ENCODE measurements around the gene PRR15L.
"Not testable (repeated sequence)": the region's sequence is repeated elsewhere in the genome, so short reads cannot be mapped to it uniquely, and the experiment has no call there.

Gene PRR15L

GRCh38 chr17:47956791-47957590 lies 692 bp downstream of the PRR15L start:
- DNase-seq = no peak

- DNase-seq = no peak
Measured at GRCh38 chr17:47955497-47956461, 1.9 kb downstream of the PRR15L start.

GRCh38 chr17:47953909-47954308 lies 3.8 kb downstream of the PRR15L start:
- DNase-seq = no peak

GRCh38 chr17:47952171-47953021 lies 5.3 kb downstream of the PRR15L start:
- no peak for DNase-seq

- DNase-seq = no peak
Measured at GRCh38 chr17:47950448-47950847, 7.2 kb downstream of the PRR15L start.

- no peak for DNase-seq
Measured at GRCh38 chr17:47949946-47950345, 7.7 kb downstream of the PRR15L start.

GRCh38 chr17:47949197-47949759 lies 8.4 kb downstream of the PRR15L start:
- peak; percentile 20 to 76 for DNase-seq

- no peak for DNase-seq
Measured at GRCh38 chr17:47948706-47949196, 8.9 kb downstream of the PRR15L start.

- peak in 1 of 2 experiments; percentile 69 for DNase-seq
Measured at GRCh38 chr17:47946929-47947397, 10.7 kb downstream of the PRR15L start.

- no peak for DNase-seq
Measured at GRCh38 chr17:47946516-47946915, 11.2 kb downstream of the PRR15L start.

- no peak for DNase-seq
Measured at GRCh38 chr17:47945529-47946508, 11.9 kb downstream of the PRR15L start.

- DNase-seq = no peak
Measured at GRCh38 chr17:47945080-47945479, 12.6 kb downstream of the PRR15L start.

- DNase-seq = no peak
Measured at GRCh38 chr17:47942568-47942967, 15.1 kb downstream of the PRR15L start.

- DNase-seq = no peak
Measured at GRCh38 chr17:47942096-47942510, 15.6 kb downstream of the PRR15L start.

GRCh38 chr17:47941246-47942095 lies 16.2 kb downstream of the PRR15L start, which contains the start of gene PNPO:
TSS of gene PNPO (plus strand) at chr17:47941571. CDS start at chr17:47941676, 105 bp downstream.
- DNase-seq = peak; percentile 95 to 97

- no peak for DNase-seq
Measured at GRCh38 chr17:47937941-47938340, 19.7 kb downstream of the PRR15L start.

GRCh38 chr17:47935961-47936360 lies 21.7 kb downstream of the PRR15L start:
- DNase-seq = no peak

- not testable (repeated sequence) for DNase-seq
Measured at GRCh38 chr17:47935468-47935867, 22.2 kb downstream of the PRR15L start.

GRCh38 chr17:47934856-47935255 lies 22.8 kb downstream of the PRR15L start:
- DNase-seq = no peak

- DNase-seq = no peak
Measured at GRCh38 chr17:47931848-47932247, 25.8 kb downstream of the PRR15L start.
